MCF 10A (cell line): ENCODE data around the gene ELL. TPM values are rescaled to one million over a fixed set of nuclear protein-coding genes. Genes with fewer than 3 reads are reported as not detected.

Experiments
- BruUV-seq: library from RNA; stranded (reverse); fragments of 400-500 nt; replicated peaks from 2 replicates; lab custom pipeline; 2021; lab: Mats Ljungman, UMichigan
- CTCF ChIA-PET: fragments of 300-600 bp; sonication (Branson Sonifier 250); formaldehyde crosslinking; extraction: SDS; loops from one replicate; lab custom pipeline; 2021; ENCODE audit warnings: antibody characterized with exemption, inconsistent platforms; lab: Yijun Ruan, JAX
- POLR2A ChIA-PET: fragments of 300-600, 350-650 bp; sonication (Branson Sonifier 250); formaldehyde crosslinking; extraction: SDS; loops from one replicate; lab custom pipeline; 2020; ENCODE audit warnings: antibody characterized with exemption, inconsistent platforms; lab: Yijun Ruan, JAX
- DNase-seq: peaks from one replicate; pipeline ENCODE4 v3.0.0-alpha.2; 2018; ENCODE audit not compliant: unreplicated experiment
- H3K27ac Mint-ChIP-seq: one replicate; pipeline ENCODE4 v1.8.0; 2022; ENCODE audit warnings: mild to moderate bottlenecking, low read depth, mixed read lengths; ENCODE audit not compliant: unreplicated experiment
- H3K27me3 Mint-ChIP-seq: one replicate; pipeline ENCODE4 v1.8.0; 2022; ENCODE audit warnings: mixed read lengths; ENCODE audit not compliant: insufficient read depth, unreplicated experiment
- H3K36me3 Mint-ChIP-seq: one replicate; pipeline ENCODE4 v1.8.0; 2022; ENCODE audit warnings: mild to moderate bottlenecking, moderate library complexity, mixed read lengths; ENCODE audit not compliant: insufficient read depth, unreplicated experiment
- H3K4me1 Mint-ChIP-seq: one replicate; pipeline ENCODE4 v1.8.0; 2022; ENCODE audit warnings: mixed read lengths; ENCODE audit not compliant: insufficient read depth, unreplicated experiment
- H3K4me3 Mint-ChIP-seq: one replicate; pipeline ENCODE4 v1.8.0; 2022; ENCODE audit warnings: mild to moderate bottlenecking, moderate library complexity, mixed read lengths; ENCODE audit not compliant: unreplicated experiment
- H3K9me3 Mint-ChIP-seq: one replicate; pipeline ENCODE4 v1.8.0; 2022; ENCODE audit warnings: mixed read lengths; ENCODE audit not compliant: unreplicated experiment
- intact Hi-C: fragments of 100-400 bp; cut with micrococcal nuclease; formaldehyde crosslinking; loops from 2 replicates; pipeline ENCODE4 v1.14.1; 2022
- total RNA-seq: library from RNA; stranded (reverse); gene quantifications from 2 replicates; pipeline ENCODE4 v1.2.3, GENCODE V29; 2022
- TF ChIP-seq, protein P1 (sequence below): fragments of 200-600 bp; IDR thresholded peaks from one replicate; pipeline ENCODE4 v1.8.0; 2022; ENCODE audit warnings: antibody characterized with exemption, mild to moderate bottlenecking; ENCODE audit not compliant: unreplicated experiment

ELL gene
- total RNA-seq, 1 experiment from 2014 or later, result 22.4 TPM

DNA sequence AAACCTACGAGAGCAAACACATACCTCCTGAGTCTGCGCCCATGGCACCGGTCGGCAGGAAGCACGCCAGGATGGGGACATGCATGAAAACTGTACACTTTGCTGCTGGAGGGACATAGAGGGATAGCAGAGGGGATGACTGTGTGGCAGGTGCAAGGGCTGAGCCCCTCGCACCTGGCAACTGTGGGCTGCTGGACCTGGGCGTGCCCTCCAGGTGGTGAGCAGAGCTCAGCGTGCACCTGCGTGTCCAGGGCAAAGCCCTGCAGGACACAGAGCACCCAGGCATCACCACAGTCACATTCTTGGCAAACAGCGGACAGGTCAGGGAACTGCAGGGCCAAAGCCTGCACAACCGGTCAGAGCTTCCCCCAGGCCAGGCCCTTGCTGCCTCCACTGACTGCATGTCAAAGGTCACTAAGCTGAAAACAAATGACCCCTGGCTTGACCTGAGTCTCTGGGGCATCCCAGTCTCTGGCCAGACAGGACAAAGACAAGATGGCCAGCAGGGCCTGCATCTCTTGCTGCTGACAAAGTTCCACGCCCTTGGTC is 75.0 kb downstream of the ELL start:
- no peak for DNase-seq
- Mint-ChIP-seq H3K27ac (no peak overlapping the region), H3K9me3 (peaks cover 8% of the 10 kb centered on the region), H3K27me3 (no peaks in the 10 kb centered on the region), H3K36me3 (peaks cover 61% of the 10 kb centered on the region), H3K4me1 (peaks cover 8% of the 10 kb centered on the region), H3K4me3 (no peak overlapping the region)
- POLR2A ChIA-PET, result interaction anchor here (0.6 kb wide), 1 partner anchor 110 kb away, joined by 4 read pairs; no protein-coding TSS in a partner anchor
- intact Hi-C loops, result no loop called here
- TF ChIP-seq, protein P1, sequence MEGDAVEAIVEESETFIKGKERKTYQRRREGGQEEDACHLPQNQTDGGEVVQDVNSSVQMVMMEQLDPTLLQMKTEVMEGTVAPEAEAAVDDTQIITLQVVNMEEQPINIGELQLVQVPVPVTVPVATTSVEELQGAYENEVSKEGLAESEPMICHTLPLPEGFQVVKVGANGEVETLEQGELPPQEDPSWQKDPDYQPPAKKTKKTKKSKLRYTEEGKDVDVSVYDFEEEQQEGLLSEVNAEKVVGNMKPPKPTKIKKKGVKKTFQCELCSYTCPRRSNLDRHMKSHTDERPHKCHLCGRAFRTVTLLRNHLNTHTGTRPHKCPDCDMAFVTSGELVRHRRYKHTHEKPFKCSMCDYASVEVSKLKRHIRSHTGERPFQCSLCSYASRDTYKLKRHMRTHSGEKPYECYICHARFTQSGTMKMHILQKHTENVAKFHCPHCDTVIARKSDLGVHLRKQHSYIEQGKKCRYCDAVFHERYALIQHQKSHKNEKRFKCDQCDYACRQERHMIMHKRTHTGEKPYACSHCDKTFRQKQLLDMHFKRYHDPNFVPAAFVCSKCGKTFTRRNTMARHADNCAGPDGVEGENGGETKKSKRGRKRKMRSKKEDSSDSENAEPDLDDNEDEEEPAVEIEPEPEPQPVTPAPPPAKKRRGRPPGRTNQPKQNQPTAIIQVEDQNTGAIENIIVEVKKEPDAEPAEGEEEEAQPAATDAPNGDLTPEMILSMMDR, result no peak
- BruUV-seq, result no TSS peak
- CTCF ChIA-PET, result interaction anchor here (0.5 to 1.1 kb wide), 4 partner anchors 13 to 222 kb away, joined by 3 to 4 read pairs (median 3); no protein-coding TSS in a partner anchor

DNA sequence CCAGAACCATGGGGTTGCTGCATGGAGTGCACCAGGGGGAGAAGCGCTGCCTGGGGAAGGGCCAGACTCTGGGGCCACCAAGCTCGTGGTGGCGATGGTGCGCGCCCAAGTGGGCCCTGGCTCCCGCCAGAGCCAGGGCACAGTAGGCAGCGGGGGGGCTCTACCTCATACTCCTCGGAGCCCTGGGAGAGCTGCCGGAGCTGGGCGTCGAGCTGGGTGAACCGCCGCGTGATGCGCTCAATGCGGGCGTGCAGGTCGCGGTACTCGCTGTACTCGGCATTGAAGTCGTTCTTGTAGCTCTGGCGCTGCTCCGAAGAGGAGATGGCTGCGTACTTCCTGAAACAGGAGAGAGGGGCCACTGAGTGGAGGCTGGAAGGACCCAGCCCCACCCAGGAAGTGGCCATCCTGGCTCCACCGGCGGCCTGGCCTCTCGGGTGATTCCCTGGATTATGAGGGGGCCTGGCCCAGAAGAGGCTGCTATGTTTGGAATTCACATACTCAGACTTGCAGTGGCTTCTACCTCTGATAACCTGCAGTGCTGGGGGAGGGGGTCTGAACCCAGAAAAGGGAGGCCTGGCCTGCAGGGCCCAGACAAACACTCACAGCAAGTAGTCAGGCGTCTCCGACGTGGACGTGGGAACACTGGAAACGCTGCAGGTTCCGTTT is 75.6 kb downstream of the ELL start:
- Mint-ChIP-seq H3K36me3 (peaks cover 61% of the 10 kb centered on the region), H3K27me3 (no peaks in the 10 kb centered on the region), H3K9me3 (peaks cover 8% of the 10 kb centered on the region), H3K4me3 (no peak overlapping the region), H3K4me1 (peaks cover 8% of the 10 kb centered on the region), H3K27ac (no peak overlapping the region)
- TF ChIP-seq, protein P1, result no peak
- ChIA-PET CTCF (interaction anchor here (0.5 to 1.1 kb wide), 3 partner anchors 23 to 223 kb away, joined by 3 to 4 read pairs (median 3); no protein-coding TSS in a partner anchor), POLR2A (interaction anchor here (0.6 kb wide), 1 partner anchor 110 kb away, joined by 4 read pairs; no protein-coding TSS in a partner anchor)
- BruUV-seq, result no TSS peak
- no peak for DNase-seq
- intact Hi-C loops, result no loop called here

DNA sequence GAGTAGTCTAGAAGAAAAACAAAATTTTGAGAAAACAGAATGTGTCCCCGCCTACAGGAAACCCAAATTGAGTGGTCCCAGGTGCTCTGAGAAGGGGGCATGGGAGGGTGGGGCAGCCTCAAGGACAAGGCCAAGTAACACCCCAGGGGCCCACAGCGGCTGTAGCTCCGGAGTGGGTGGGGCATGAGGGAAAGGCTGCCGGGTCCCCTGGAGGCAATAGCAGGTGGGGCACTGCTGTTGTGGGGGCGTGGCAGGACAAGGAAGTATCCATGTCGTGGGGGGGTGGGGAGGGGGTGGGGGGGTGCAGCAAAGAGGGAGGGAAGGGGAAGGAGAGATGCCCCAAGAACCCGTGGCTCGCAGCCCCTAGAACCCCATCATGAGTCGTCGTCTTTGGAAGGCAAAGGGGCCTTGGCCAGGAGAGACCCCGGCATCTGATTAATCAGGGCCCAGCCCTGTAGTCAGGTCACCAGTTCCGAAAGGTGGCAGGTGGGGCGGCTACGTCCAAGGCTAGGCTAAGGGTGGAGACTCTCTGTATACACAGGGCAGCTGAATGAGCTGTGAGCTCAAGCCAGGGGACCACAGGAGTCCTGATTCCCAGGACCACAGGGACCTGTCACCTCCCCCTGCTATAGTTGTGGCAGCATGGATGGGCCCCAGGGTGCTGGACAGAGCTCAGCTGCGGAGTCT is 76.5 kb downstream of the ELL start:
- H3K36me3 Mint-ChIP-seq, result peaks cover 55% of the 10 kb centered on the region
- TF ChIP-seq, protein P1, result no peak
- intact Hi-C loops, result no loop called here
- H3K4me1 Mint-ChIP-seq, result peaks cover 15% of the 10 kb centered on the region
- CTCF ChIA-PET, result interaction anchor here (1.2 kb wide), 1 partner anchor 15 kb away, joined by 3 read pairs; no protein-coding TSS in a partner anchor
- no TSS peak for BruUV-seq
- H3K27ac Mint-ChIP-seq, result no peak overlapping the region
- POLR2A ChIA-PET, result no interaction called here
- H3K27me3 Mint-ChIP-seq, result no peaks in the 10 kb centered on the region
- H3K9me3 Mint-ChIP-seq, result peaks cover 8% of the 10 kb centered on the region
- DNase-seq, result no peak
- no peak overlapping the region for H3K4me3 Mint-ChIP-seq

DNA sequence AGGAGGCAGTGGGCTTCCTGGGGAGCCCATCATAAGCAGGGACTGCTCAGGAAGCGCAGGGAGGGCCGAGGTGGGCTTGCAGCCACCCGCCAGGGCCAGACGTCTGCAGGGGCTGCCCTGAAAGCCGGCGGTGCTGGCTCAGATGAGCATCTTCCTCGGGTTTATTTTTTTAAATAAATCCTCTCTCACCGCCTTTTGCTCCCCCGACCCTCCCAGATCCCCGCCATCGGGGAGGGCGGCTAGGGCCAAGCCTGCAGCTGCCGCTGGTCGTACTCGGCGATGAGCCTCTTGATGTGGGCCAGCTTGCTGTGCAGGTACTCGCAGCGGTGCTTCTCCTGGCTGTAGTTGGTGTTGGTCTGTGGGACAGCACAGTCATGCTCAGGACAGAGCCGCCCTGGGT is 77.4 kb downstream of the ELL start:
- Mint-ChIP-seq H3K4me3 (no peak overlapping the region), H3K27ac (no peak overlapping the region), H3K4me1 (peaks cover 23% of the 10 kb centered on the region), H3K9me3 (peaks cover 8% of the 10 kb centered on the region), H3K27me3 (no peaks in the 10 kb centered on the region), H3K36me3 (peaks cover 53% of the 10 kb centered on the region)
- CTCF ChIA-PET, result interaction anchor here (1.2 kb wide), 1 partner anchor 15 kb away, joined by 3 read pairs; no protein-coding TSS in a partner anchor
- no TSS peak for BruUV-seq
- TF ChIP-seq, protein P1, result no peak
- POLR2A ChIA-PET, result interaction anchor here (0.7 kb wide), 1 partner anchor 140 kb away, joined by 3 read pairs; no protein-coding TSS in a partner anchor
- intact Hi-C loops, result no loop called here
- DNase-seq, result no peak
